HepG2 (cell line): Measurements from ENCODE around the gene ZNF865. TPM values are rescaled to one million over a fixed set of nuclear protein-coding genes. Genes with fewer than 3 reads are reported as not detected.

Experiments
- FOXC1 ChIP-seq: sonication (generic); formaldehyde crosslinking; IDR thresholded peaks from 2 replicates; pipeline ENCODE4 v1.8.0; 2022; ENCODE audit warnings: mild to moderate bottlenecking, missing genetic modification reagents, borderline replicate concordance
- HES4 ChIP-seq: sonication (generic); formaldehyde crosslinking; IDR thresholded peaks from 2 replicates; pipeline ENCODE4 v1.9.0; 2021; ENCODE audit warnings: mild to moderate bottlenecking, missing genetic modification reagents, borderline replicate concordance
- MED8 ChIP-seq: sonication (generic); formaldehyde crosslinking; IDR thresholded peaks from 2 replicates; pipeline ENCODE4 v1.8.1; 2023; ENCODE audit warnings: mild to moderate bottlenecking, missing genetic modification reagents; ENCODE audit not compliant: insufficient replicate concordance
- PITX1 ChIP-seq: sonication (generic); formaldehyde crosslinking; IDR thresholded peaks from 2 replicates; pipeline ENCODE4 v1.5.1; 2020; ENCODE audit warnings: mild to moderate bottlenecking, missing genetic modification reagents
- RBM22 ChIP-seq: fragments of 200-400 bp; formaldehyde crosslinking; optimal IDR thresholded peaks from 2 replicates; pipeline ENCODE3; 2017; ENCODE audit warnings: mild to moderate bottlenecking, low read length, moderate library complexity
- RBM39 ChIP-seq: fragments of 200-400 bp; formaldehyde crosslinking; IDR thresholded peaks from one replicate; pipeline ENCODE4 v1.6.1; 2018; ENCODE audit warnings: antibody characterized with exemption, mild to moderate bottlenecking, low read depth, low read length; ENCODE audit not compliant: poor library complexity, severe bottlenecking
- SRSF9 ChIP-seq: fragments of 200-400 bp; formaldehyde crosslinking; IDR thresholded peaks from 2 replicates; pipeline ENCODE4 v1.6.1; 2018; ENCODE audit warnings: borderline replicate concordance, mild to moderate bottlenecking, low read depth, low read length; ENCODE audit not compliant: insufficient read depth, poor library complexity, severe bottlenecking
- TAF1 ChIP-seq: sonication (generic); formaldehyde crosslinking; IDR thresholded peaks from 2 replicates; pipeline ENCODE4 v1.4.0; 2020; ENCODE audit warnings: missing genetic modification reagents
- THYN1 ChIP-seq: sonication (generic); formaldehyde crosslinking; IDR thresholded peaks from 2 replicates; pipeline ENCODE4 v1.8.1; 2023; ENCODE audit warnings: low read depth, mild to moderate bottlenecking, moderate library complexity, missing genetic modification reagents, borderline replicate concordance
- U2AF1 ChIP-seq: fragments of 200-400 bp; formaldehyde crosslinking; optimal IDR thresholded peaks from 2 replicates; pipeline ENCODE3; 2017; ENCODE audit warnings: mild to moderate bottlenecking, low read depth, low read length
- XBP1 ChIP-seq: sonication (generic); formaldehyde crosslinking; IDR thresholded peaks from 2 replicates; pipeline ENCODE4 v1.5.0; 2020; ENCODE audit warnings: missing genetic modification reagents
- ZBTB21 ChIP-seq: sonication (generic); formaldehyde crosslinking; IDR thresholded peaks from 2 replicates; pipeline ENCODE4 v1.4.0; 2020; ENCODE audit warnings: missing genetic modification reagents
- ZNF20 ChIP-seq: sonication (generic); formaldehyde crosslinking; IDR thresholded peaks from 2 replicates; pipeline ENCODE4 v1.4.0; 2020; ENCODE audit warnings: mild to moderate bottlenecking, moderate library complexity, missing genetic modification reagents
- ZNF280D ChIP-seq: sonication (generic); formaldehyde crosslinking; IDR thresholded peaks from 2 replicates; pipeline ENCODE4 v1.5.1; 2020; ENCODE audit warnings: mild to moderate bottlenecking, missing genetic modification reagents
- ZNF33B ChIP-seq: sonication (generic); formaldehyde crosslinking; IDR thresholded peaks from 2 replicates; pipeline ENCODE4 v1.5.1; 2020; ENCODE audit warnings: mild to moderate bottlenecking, missing genetic modification reagents
- ZNF564 ChIP-seq: sonication (generic); formaldehyde crosslinking; IDR thresholded peaks from 2 replicates; pipeline ENCODE4 v1.8.1; 2023; ENCODE audit warnings: mild to moderate bottlenecking, missing genetic modification reagents
- polyA plus RNA-seq, 8 experiments: library from polyadenylated mRNA; depleted of rRNA in 3 of 8; stranded (reverse) in 7 of 8; unstranded in 1 of 8; fragments of >200 nt; fragmentation: Illumina TruSeq in 4 of 8; extraction: Trizol in 4 of 8; gene quantifications; 2 replicates each; pipeline versions ENCODE4 v1.2.1 to v1.2.3, GENCODE V29; 2011 to 2016; ENCODE audit warnings: low read depth in 4 of 8, missing spikeins in 1 of 8, mixed read lengths in 1 of 8; ENCODE audit not compliant: insufficient read depth in 1 of 8
- total RNA-seq, 5 experiments: library from RNA; depleted of rRNA; stranded (reverse); fragments of >200 nt; fragmentation: Illumina TruSeq; extraction: Trizol; gene quantifications; 2 replicates each; pipeline ENCODE4 v1.2.3, GENCODE V29; 2016; ENCODE audit warnings: low read depth in 1 of 5
- TF ChIP-seq, protein P1 (sequence below): sonication (generic); formaldehyde crosslinking; IDR thresholded peaks from 2 replicates; pipeline ENCODE4 v1.8.1; 2023; ENCODE audit warnings: missing genetic modification reagents, mild to moderate bottlenecking, borderline replicate concordance
- TF ChIP-seq, protein P2 (sequence below): sonication (generic); formaldehyde crosslinking; IDR thresholded peaks from 2 replicates; pipeline ENCODE4 v1.4.0; 2020; ENCODE audit warnings: missing genetic modification reagents
- TF ChIP-seq, protein P3 (sequence below): sonication (generic); formaldehyde crosslinking; IDR thresholded peaks from 2 replicates; pipeline ENCODE4 v1.5.1; 2020; ENCODE audit warnings: mild to moderate bottlenecking, missing genetic modification reagents, borderline replicate concordance
- TF ChIP-seq, protein P4 (sequence below): IDR thresholded peaks from 2 replicates; pipeline ENCODE4 v1.6.1; 2012; ENCODE audit warnings: inconsistent platforms

Gene ZNF865
- total and polyA plus RNA-seq, 2 of the 13 experiments (the other 11 are each of a cell fraction or from before 2014, with no cell fraction given) = 0.93 to 1.0 TPM

GRCh38 chr19:55643887-55644176 lies 38.4 kb downstream of the ZNF865 start (continued):
- TF ChIP-seq, protein P1, sequence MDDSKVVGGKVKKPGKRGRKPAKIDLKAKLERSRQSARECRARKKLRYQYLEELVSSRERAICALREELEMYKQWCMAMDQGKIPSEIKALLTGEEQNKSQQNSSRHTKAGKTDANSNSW (CRISPR knock-in tag) = no peak
- TF ChIP-seq RBM22 (no peak), RBM39 (no peak), ZNF280D (no peak), U2AF1 (no peak), MED8 (CRISPR knock-in tag) (no peak), HES4 (CRISPR knock-in tag) (no peak), ZNF564 (CRISPR knock-in tag) (0 out of 2 replicates have a peak, but pooled peaks have one; percentile 5), ZBTB21 (CRISPR knock-in tag) (no peak), SRSF9 (no peak), PITX1 (CRISPR knock-in tag) (no peak), ZNF33B (CRISPR knock-in tag) (no peak), TAF1 (CRISPR knock-in tag) (no peak), THYN1 (CRISPR knock-in tag) (no peak), ZNF20 (CRISPR knock-in tag) (no peak), FOXC1 (CRISPR knock-in tag) (no peak), XBP1 (CRISPR knock-in tag) (no peak)
- TF ChIP-seq, protein P2, sequence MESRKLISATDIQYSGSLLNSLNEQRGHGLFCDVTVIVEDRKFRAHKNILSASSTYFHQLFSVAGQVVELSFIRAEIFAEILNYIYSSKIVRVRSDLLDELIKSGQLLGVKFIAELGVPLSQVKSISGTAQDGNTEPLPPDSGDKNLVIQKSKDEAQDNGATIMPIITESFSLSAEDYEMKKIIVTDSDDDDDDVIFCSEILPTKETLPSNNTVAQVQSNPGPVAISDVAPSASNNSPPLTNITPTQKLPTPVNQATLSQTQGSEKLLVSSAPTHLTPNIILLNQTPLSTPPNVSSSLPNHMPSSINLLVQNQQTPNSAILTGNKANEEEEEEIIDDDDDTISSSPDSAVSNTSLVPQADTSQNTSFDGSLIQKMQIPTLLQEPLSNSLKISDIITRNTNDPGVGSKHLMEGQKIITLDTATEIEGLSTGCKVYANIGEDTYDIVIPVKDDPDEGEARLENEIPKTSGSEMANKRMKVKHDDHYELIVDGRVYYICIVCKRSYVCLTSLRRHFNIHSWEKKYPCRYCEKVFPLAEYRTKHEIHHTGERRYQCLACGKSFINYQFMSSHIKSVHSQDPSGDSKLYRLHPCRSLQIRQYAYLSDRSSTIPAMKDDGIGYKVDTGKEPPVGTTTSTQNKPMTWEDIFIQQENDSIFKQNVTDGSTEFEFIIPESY (CRISPR knock-in tag) = no peak
- TF ChIP-seq, protein P3, sequence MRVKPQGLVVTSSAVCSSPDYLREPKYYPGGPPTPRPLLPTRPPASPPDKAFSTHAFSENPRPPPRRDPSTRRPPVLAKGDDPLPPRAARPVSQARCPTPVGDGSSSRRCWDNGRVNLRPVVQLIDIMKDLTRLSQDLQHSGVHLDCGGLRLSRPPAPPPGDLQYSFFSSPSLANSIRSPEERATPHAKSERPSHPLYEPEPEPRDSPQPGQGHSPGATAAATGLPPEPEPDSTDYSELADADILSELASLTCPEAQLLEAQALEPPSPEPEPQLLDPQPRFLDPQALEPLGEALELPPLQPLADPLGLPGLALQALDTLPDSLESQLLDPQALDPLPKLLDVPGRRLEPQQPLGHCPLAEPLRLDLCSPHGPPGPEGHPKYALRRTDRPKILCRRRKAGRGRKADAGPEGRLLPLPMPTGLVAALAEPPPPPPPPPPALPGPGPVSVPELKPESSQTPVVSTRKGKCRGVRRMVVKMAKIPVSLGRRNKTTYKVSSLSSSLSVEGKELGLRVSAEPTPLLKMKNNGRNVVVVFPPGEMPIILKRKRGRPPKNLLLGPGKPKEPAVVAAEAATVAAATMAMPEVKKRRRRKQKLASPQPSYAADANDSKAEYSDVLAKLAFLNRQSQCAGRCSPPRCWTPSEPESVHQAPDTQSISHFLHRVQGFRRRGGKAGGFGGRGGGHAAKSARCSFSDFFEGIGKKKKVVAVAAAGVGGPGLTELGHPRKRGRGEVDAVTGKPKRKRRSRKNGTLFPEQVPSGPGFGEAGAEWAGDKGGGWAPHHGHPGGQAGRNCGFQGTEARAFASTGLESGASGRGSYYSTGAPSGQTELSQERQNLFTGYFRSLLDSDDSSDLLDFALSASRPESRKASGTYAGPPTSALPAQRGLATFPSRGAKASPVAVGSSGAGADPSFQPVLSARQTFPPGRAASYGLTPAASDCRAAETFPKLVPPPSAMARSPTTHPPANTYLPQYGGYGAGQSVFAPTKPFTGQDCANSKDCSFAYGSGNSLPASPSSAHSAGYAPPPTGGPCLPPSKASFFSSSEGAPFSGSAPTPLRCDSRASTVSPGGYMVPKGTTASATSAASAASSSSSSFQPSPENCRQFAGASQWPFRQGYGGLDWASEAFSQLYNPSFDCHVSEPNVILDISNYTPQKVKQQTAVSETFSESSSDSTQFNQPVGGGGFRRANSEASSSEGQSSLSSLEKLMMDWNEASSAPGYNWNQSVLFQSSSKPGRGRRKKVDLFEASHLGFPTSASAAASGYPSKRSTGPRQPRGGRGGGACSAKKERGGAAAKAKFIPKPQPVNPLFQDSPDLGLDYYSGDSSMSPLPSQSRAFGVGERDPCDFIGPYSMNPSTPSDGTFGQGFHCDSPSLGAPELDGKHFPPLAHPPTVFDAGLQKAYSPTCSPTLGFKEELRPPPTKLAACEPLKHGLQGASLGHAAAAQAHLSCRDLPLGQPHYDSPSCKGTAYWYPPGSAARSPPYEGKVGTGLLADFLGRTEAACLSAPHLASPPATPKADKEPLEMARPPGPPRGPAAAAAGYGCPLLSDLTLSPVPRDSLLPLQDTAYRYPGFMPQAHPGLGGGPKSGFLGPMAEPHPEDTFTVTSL (CRISPR knock-in tag) = no peak
- TF ChIP-seq, protein P4, sequence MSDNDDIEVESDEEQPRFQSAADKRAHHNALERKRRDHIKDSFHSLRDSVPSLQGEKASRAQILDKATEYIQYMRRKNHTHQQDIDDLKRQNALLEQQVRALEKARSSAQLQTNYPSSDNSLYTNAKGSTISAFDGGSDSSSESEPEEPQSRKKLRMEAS = no peak; the same call in 1 of the 2 replicates
